Endometrial microvascular endothelial cells (primary cell): ENCODE measurements around the gene SCRN3. TPM values are rescaled to one million over a fixed set of nuclear protein-coding genes. Genes with fewer than 3 reads are reported as not detected.

Experiments
- in situ Hi-C: cut with HindIII; loops from 2 replicates; pipeline ENCODE4 v1.10.0; 2017; ENCODE audit warnings: low sequenced_read_pairs, low pct_unique_long_range_greater_than_20kb; ENCODE audit errors: inconsistent ontology term
- total RNA-seq: library from RNA; depleted of rRNA; stranded (reverse); fragments of >200 nt; gene quantifications from one replicate; pipeline ENCODE4 v1.2.3, GENCODE V29; 2015; ENCODE audit errors: inconsistent ontology term

SCRN3 gene
- total RNA-seq, 1 donor from 2014 or later: 20.8 TPM

DNA sequence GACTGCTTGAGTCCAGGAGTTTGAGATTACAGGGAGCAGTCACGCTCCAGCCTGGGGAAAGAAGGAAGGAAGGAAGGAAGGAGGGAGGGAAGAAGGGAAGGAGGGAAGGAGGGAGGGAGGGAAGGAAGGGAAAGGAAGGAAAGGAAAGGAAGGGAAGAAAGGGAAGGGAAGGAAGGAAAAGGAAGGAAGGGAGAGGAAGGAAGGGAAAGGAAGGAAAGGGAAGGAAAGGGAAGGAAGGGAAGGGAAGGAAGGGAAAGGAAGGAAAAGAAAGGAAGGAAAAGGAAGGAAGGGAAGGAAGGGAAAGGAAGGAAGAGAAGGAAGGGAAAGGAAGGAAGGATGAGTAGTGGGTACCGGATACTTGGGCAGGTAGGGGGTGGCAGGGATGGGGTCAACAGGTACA, 59.0 kb downstream of the SCRN3 start:
- in situ Hi-C loops: no loop called here

DNA sequence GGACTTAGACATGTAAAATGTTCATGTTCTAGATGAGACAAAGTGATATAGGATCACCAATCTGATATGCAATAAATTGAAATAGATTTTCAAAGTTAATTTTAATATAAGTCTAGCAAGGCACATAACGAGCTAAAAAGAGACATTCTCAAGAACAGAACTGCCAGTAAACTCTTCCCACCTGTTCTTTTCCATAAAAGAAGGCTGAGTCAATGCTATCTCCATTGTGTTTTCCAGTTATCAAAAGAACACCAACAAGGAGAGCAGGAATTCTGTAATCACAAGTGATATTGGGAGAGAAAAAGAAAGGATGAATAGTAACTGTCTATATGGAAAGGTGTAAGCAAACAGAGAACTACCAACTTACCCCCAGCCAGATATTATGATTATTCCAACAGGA, 65.7 kb downstream of the SCRN3 start:
- in situ Hi-C loops: no loop called here

- in situ Hi-C loops: no loop called here
These were observed 69.8 kb downstream of the SCRN3 start for GRCh38 chr2:174465327-174465726.

- in situ Hi-C loops: no loop called here
These were observed 78.3 kb downstream of the SCRN3 start for GRCh38 chr2:174473796-174474195.

DNA sequence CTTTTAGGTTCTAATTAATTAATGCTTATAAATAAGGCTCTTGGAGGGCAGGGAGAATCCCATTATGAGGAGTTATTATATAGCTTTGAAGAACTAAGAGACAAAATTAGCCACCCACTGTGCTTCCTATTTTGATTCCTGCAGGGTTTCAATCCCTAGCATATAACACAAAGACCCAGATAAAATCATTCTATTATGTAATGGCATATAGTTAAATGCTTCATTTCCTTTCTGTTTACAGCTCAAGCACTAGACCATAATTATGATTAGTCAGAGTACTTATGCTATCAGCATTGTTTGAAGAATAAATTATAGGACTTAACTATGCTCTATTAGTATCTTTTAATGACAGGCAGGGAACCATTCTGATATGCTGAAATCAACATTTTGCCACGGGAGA, 82.2 kb downstream of the SCRN3 start:
- in situ Hi-C loops: loop anchor here (25.0 kb wide), 1 partner anchor 90 kb away; the partner anchor contains the start of gene SCRN3

Other genes starting within 250 kb of the SCRN3 start
- 155 TPM for gene OLA1, start 147.2 kb upstream of the SCRN3 start, total RNA-seq
- not detected for gene SP9, start 60.8 kb upstream of the SCRN3 start, total RNA-seq
- gene GPR155, start 91.3 kb downstream of the SCRN3 start, total RNA-seq: 1.3 TPM
- gene WIPF1, start 202.1 kb downstream of the SCRN3 start, total RNA-seq: 15.3 TPM